ENCODE data around the gene PNCK.

PNCK gene

GRCh38 chrX:153626863-153627674 lies 46.5 kb downstream of the PNCK start:
- TF ChIP-seq POU6F1 (CRISPR knock-in tag; IDR thresholded peaks at IDR 0.05; ENCODE audit: borderline replicate concordance, low read depth) (no peak), TOX (CRISPR knock-in tag; IDR thresholded peaks at IDR 0.05; ENCODE audit: borderline replicate concordance) (no peak), PATZ1 (CRISPR knock-in tag; IDR thresholded peaks at IDR 0.05; ENCODE audit: borderline replicate concordance) (no peak), ISL1 (CRISPR knock-in tag; IDR thresholded peaks at IDR 0.05) (no peak), TSHZ2 (CRISPR knock-in tag; IDR thresholded peaks at IDR 0.05) (no peak), ESRRG (CRISPR knock-in tag; IDR thresholded peaks at IDR 0.05) (no peak), ZFP30 (CRISPR knock-in tag; IDR thresholded peaks at IDR 0.05) (no peak), GLIS3 (CRISPR knock-in tag; IDR thresholded peaks at IDR 0.05) (no peak)
- no peak; the same call in 2 of the 3 replicates for ATAC-seq

GRCh38 chrX:153626025-153626633 lies 47.5 kb downstream of the PNCK start:
- TF ChIP-seq ZNF565 (CRISPR knock-in tag; conservative IDR thresholded peaks at IDR 0.05; ENCODE audit: low read depth): no peak
- TF ChIP-seq ZFP30 (CRISPR knock-in tag; IDR thresholded peaks at IDR 0.05): no peak
- TF ChIP-seq GLIS3 (CRISPR knock-in tag; IDR thresholded peaks at IDR 0.05): no peak
- no peak for TF ChIP-seq TSHZ2 (CRISPR knock-in tag; IDR thresholded peaks at IDR 0.05)
- no peak for TF ChIP-seq BACH2 (CRISPR knock-in tag; IDR thresholded peaks at IDR 0.05; ENCODE audit: borderline replicate concordance)
- TF ChIP-seq ISL1 (CRISPR knock-in tag; IDR thresholded peaks at IDR 0.05): no peak
- TF ChIP-seq ARNTL (CRISPR knock-in tag; IDR thresholded peaks at IDR 0.05; ENCODE audit: borderline replicate concordance, low read depth): no peak
- TF ChIP-seq CREB5 (CRISPR knock-in tag; IDR thresholded peaks at IDR 0.05; ENCODE audit: low read depth): no peak
- TF ChIP-seq CSRNP3 (CRISPR knock-in tag; IDR thresholded peaks at IDR 0.05): no peak
- TF ChIP-seq ZNF70 (CRISPR knock-in tag; IDR thresholded peaks at IDR 0.05): no peak
- TF ChIP-seq PATZ1 (CRISPR knock-in tag; IDR thresholded peaks at IDR 0.05; ENCODE audit: borderline replicate concordance): no peak
- TF ChIP-seq ZC3H10 (CRISPR knock-in tag; IDR thresholded peaks at IDR 0.05): no peak
- TF ChIP-seq SNAI2 (CRISPR knock-in tag; IDR thresholded peaks at IDR 0.05): no peak
- no peak for TF ChIP-seq ZFP3 (CRISPR knock-in tag; IDR thresholded peaks at IDR 0.05)
- no peak for TF ChIP-seq OSR1 (CRISPR knock-in tag; IDR thresholded peaks at IDR 0.05)
- no peak for TF ChIP-seq RARB (CRISPR knock-in tag; IDR thresholded peaks at IDR 0.05)
- TF ChIP-seq ESRRG (CRISPR knock-in tag; IDR thresholded peaks at IDR 0.05): no peak
- no peak; the same call in 1 of the 3 replicates for ATAC-seq
